A549 (cell line): Measurements from ENCODE around the gene CCR5. TPM values are rescaled to one million over a fixed set of nuclear protein-coding genes. Genes with fewer than 3 reads are reported as not detected.

Source experiments
- ATAC-seq, 2 experiments: fragments of 200-7000 bp in 1 of 2; fragments of >200 bp in 1 of 2; cut with Nextera tagmentation in 1 of 2; cut with Tn5 transposase in 1 of 2; 3 replicates each; pipeline versions ENCODE4 v1.8.0 to v1.9.1; 2018 to 2020; ENCODE audit warnings: mild to moderate bottlenecking in 1 of 2, moderate library complexity in 1 of 2
- CTCF ChIA-PET: fragments of 300-600 bp; sonication (Branson Sonifier 250); formaldehyde crosslinking; extraction: SDS; loops from one replicate; lab custom pipeline; 2021; ENCODE audit warnings: antibody characterized with exemption, inconsistent platforms; lab: Yijun Ruan, JAX
- POLR2A ChIA-PET: fragments of 350-600 bp; formaldehyde crosslinking; extraction: SDS; loops from one replicate; lab custom pipeline; 2021; ENCODE audit warnings: antibody characterized with exemption, inconsistent platforms; lab: Yijun Ruan, JAX
- DNase-seq, 2 experiments: peaks; one replicate each; pipeline versions ENCODE4 v3.0.0 to v3.0.0-alpha.2; 2011 to 2016; ENCODE audit warnings: low read depth in 1 of 2, low spot score in 1 of 2
- FAIRE-seq: peaks from 2 replicates; lab custom pipeline; 2011; peaks lifted over from hg19 to GRCh38; lab: Jason Lieb, UNC
- H3K27ac ChIP-seq, 2 experiments: fragments of >200 bp; sonication (Bioruptor Twin); formaldehyde crosslinking; 3 replicates each; pipeline ENCODE4 v1.5.1; 2016 to 2017
- H3K4me1 ChIP-seq: fragments of >200 bp; sonication (Bioruptor Twin); formaldehyde crosslinking; 3 replicates; pipeline ENCODE4 v1.6.1; 2016
- H3K4me2 ChIP-seq: fragments of >200 bp; sonication (Bioruptor Twin); formaldehyde crosslinking; 3 replicates; pipeline ENCODE4 v1.6.1; 2016
- H3K4me3 ChIP-seq: fragments of >200 bp; sonication (Bioruptor Twin); formaldehyde crosslinking; 3 replicates; pipeline ENCODE4 v1.5.1; 2016
- H3K9me3 ChIP-seq: fragments of >200 bp; sonication (Bioruptor Twin); formaldehyde crosslinking; 3 replicates; pipeline ENCODE4 v1.6.1; 2016
- ATOH8 ChIP-seq: fragments of 250-450 bp; sonication (Bioruptor Pico); IDR thresholded peaks from 2 replicates; pipeline ENCODE4 v1.5.0; 2020; ENCODE audit warnings: low read depth, mild to moderate bottlenecking, moderate library complexity
- BCL3 ChIP-seq: fragments of >200 bp; sonication (Bioruptor Twin); formaldehyde crosslinking; IDR thresholded peaks from 3 replicates; pipeline ENCODE4 v1.6.1; 2016
- BHLHE40 ChIP-seq: IDR thresholded peaks from 2 replicates; pipeline ENCODE4 v1.6.1; 2012; ENCODE audit warnings: low read depth, low read length, inconsistent platforms
- CBX2 ChIP-seq: fragments of 200-600 bp; sonication (generic); IDR thresholded peaks from 2 replicates; pipeline ENCODE4 v1.6.1; 2016; ENCODE audit warnings: low read depth, mild to moderate bottlenecking, borderline replicate concordance
- CEBPB ChIP-seq, 2 experiments: fragments of >200 bp in 1 of 2; sonication (Bioruptor Twin) in 1 of 2; formaldehyde crosslinking in 1 of 2; IDR thresholded peaks; 2 replicates each; pipeline ENCODE4 v1.6.1; 2012 to 2016
- CHD2 ChIP-seq: fragments of 150-350 bp; IDR thresholded peaks from 2 replicates; pipeline ENCODE4 v1.6.1; 2014; ENCODE audit warnings: low read length; ENCODE audit not compliant: partially characterized antibody
- E2F6 ChIP-seq: IDR thresholded peaks from 2 replicates; pipeline ENCODE4 v1.6.1; 2012; ENCODE audit warnings: low read depth, borderline replicate concordance
- EHF ChIP-seq: fragments of 250-450 bp; sonication (Bioruptor Pico); IDR thresholded peaks from 2 replicates; pipeline ENCODE4 v1.5.0; 2020; ENCODE audit warnings: mild to moderate bottlenecking
- EP300 ChIP-seq, 2 experiments: fragments of >200 bp; sonication (Bioruptor Twin); formaldehyde crosslinking; IDR thresholded peaks; 2 replicates in 1 of 2; 3 replicates in 1 of 2; pipeline ENCODE4 v1.6.1; 2016 to 2017
- FOSL2 ChIP-seq, 2 experiments: fragments of 450-650 bp in 1 of 2; fragments of >200 bp in 1 of 2; sonication (Bioruptor Twin) in 1 of 2; formaldehyde crosslinking; IDR thresholded peaks; 2 replicates each; pipeline versions ENCODE4 v1.5.0 to v1.6.1; 2016 to 2020; ENCODE audit warnings: mild to moderate bottlenecking in 1 of 2, moderate library complexity in 1 of 2
- HEYL ChIP-seq: fragments of 250-450 bp; sonication (Bioruptor Pico); IDR thresholded peaks from 2 replicates; pipeline ENCODE4 v1.8.0; 2021; ENCODE audit warnings: mild to moderate bottlenecking, moderate library complexity
- HMGXB4 ChIP-seq: fragments of 250-450 bp; sonication (Bioruptor Pico); IDR thresholded peaks from 2 replicates; pipeline ENCODE4 v1.5.0; 2021; ENCODE audit warnings: mild to moderate bottlenecking, moderate library complexity, borderline replicate concordance
- KDM5A ChIP-seq: fragments of 200-600 bp; sonication (generic); IDR thresholded peaks from 2 replicates; pipeline ENCODE4 v1.6.1; 2016; ENCODE audit warnings: antibody characterized with exemption, mild to moderate bottlenecking
- MAFK ChIP-seq: fragments of 450-650 bp; IDR thresholded peaks from 2 replicates; pipeline ENCODE4 v1.6.1; 2014; ENCODE audit not compliant: partially characterized antibody
- PBX3 ChIP-seq: IDR thresholded peaks from 2 replicates; pipeline ENCODE4 v1.6.1; 2012
- POLR2A ChIP-seq: IDR thresholded peaks from 2 replicates; pipeline ENCODE4 v1.6.1; 2012; ENCODE audit warnings: mild to moderate bottlenecking, low read length
- POLR2AphosphoS2 ChIP-seq: conservative IDR thresholded peaks from 2 replicates; pipeline ENCODE4 v1.6.1; 2012; ENCODE audit warnings: low read length, improper control_type of control experiment, inconsistent platforms
- RAD21 ChIP-seq, 2 experiments: fragments of >200 bp in 1 of 2; sonication (Bioruptor Twin) in 1 of 2; formaldehyde crosslinking in 1 of 2; IDR thresholded peaks in 1 of 2; conservative IDR thresholded peaks in 1 of 2; 2 replicates in 1 of 2; 3 replicates in 1 of 2; pipeline ENCODE4 v1.6.1; 2012 to 2018; ENCODE audit warnings: inconsistent platforms in 1 of 2
- RCOR1 ChIP-seq: fragments of 150-350 bp; IDR thresholded peaks from 2 replicates; pipeline ENCODE4 v1.6.1; 2014; ENCODE audit warnings: antibody characterized with exemption, low read length, low read depth
- SMC3 ChIP-seq: fragments of >200 bp; sonication (Bioruptor Twin); formaldehyde crosslinking; IDR thresholded peaks from 3 replicates; pipeline ENCODE4 v1.6.1; 2018; ENCODE audit warnings: inconsistent platforms
- SREBF2 ChIP-seq: fragments of 450-650 bp; IDR thresholded peaks from 2 replicates; pipeline ENCODE4 v1.6.1; 2014; ENCODE audit warnings: mild to moderate bottlenecking, moderate library complexity
- TFCP2L1 ChIP-seq: fragments of 250-450 bp; sonication (Bioruptor Pico); IDR thresholded peaks from 2 replicates; pipeline ENCODE4 v1.5.0; 2021; ENCODE audit warnings: mild to moderate bottlenecking
- ZFP36 ChIP-seq: fragments of 450-650 bp; IDR thresholded peaks from 2 replicates; pipeline ENCODE4 v1.6.1; 2014; ENCODE audit warnings: borderline replicate concordance; ENCODE audit not compliant: partially characterized antibody
- WGBS: methylation state at CpG from one replicate; pipeline ENCODE4 v1.1.6; 2017; ENCODE audit errors: missing lambda C conversion rate; 5-methylcytosine and 5-hydroxymethylcytosine counted together
- polyA plus RNA-seq, 4 experiments: library from polyadenylated mRNA; depleted of rRNA in 3 of 4; stranded (reverse); fragments of >200 nt; fragmentation: RNase III in 1 of 4; extraction: RNeasy Plus Mini Kit Qiagen cat#74134 plus additional on column Dnase treatment in 1 of 4; gene quantifications; 2 replicates in 3 of 4; 3 replicates in 1 of 4; pipeline ENCODE4 v1.2.3, GENCODE V29; 2011 to 2017

CCR5 gene
- polyA plus RNA-seq, 2 of the 4 experiments (the other 2 are of a cell fraction) = not detected

GRCh38 chr3:46417841-46418611 is 47.3 kb downstream of the CCR5 start:
- no peak for ATAC-seq
- DNase-seq = no peak
- POLR2A ChIA-PET = no interaction called here

GRCh38 chr3:46419816-46420215 is 49.1 kb downstream of the CCR5 start:
- TF ChIP-seq CHD2 (no peak), PBX3 (no peak), POLR2A (no peak), KDM5A (no peak), POLR2AphosphoS2 (no peak), RAD21 (conservative IDR thresholded peaks at IDR 0.05 in 1 of 2, IDR thresholded peaks at IDR 0.05 in 1 of 2) (no peak), EP300 (IDR thresholded peaks at IDR 0.05) (no peak), CBX2 (no peak), EHF (CRISPR knock-in tag) (no peak), FOSL2 (IDR thresholded peaks at IDR 0.05) (no peak), FOSL2 (CRISPR knock-in tag; IDR thresholded peaks at IDR 0.05) (no peak), HEYL (no peak), CEBPB (IDR thresholded peaks at IDR 0.05) (no peak), BHLHE40 (no peak), E2F6 (no peak), HMGXB4 (CRISPR knock-in tag) (no peak), MAFK (no peak), RCOR1 (no peak), SMC3 (no peak), ATOH8 (no peak)
- CTCF ChIA-PET = no interaction called here
- ATAC-seq = no peak

More at GRCh38 chr3:46417841-46418611, 47.3 kb downstream of the CCR5 start:
- TF ChIP-seq KDM5A = no peak
- TF ChIP-seq ZFP36 = no peak
- TF ChIP-seq SREBF2 = no peak
- TF ChIP-seq EHF (CRISPR knock-in tag) = no peak
- TF ChIP-seq BCL3 = no peak
- no peak for TF ChIP-seq TFCP2L1
- Histone ChIP-seq H3K9me3 (no peaks in the 10 kb centered on the region), H3K4me1 (no peaks in the 10 kb centered on the region), H3K4me2 (no peak overlapping the region), H3K27ac (no peak overlapping the region), H3K4me3 (no peak overlapping the region)
- no peak for FAIRE-seq
- CTCF ChIA-PET = interaction anchor here (0.7 to 0.8 kb wide), 2 partner anchors 9 kb away, joined by 3 read pairs; no protein-coding TSS in a partner anchor
- WGBS = 48% methylated on average over 8 of the region's 9 CpGs

More at GRCh38 chr3:46419816-46420215, 49.1 kb downstream of the CCR5 start:
- no peak overlapping the region for H3K4me2 ChIP-seq
- DNase-seq (no peak), FAIRE-seq (no peak)
- H3K9me3 ChIP-seq = no peaks in the 10 kb centered on the region
- POLR2A ChIA-PET = no interaction called here
- 68% methylated on average over 4 of the region's 4 CpGs for WGBS
- H3K27ac ChIP-seq = no peak overlapping the region
- no peaks in the 10 kb centered on the region for H3K4me1 ChIP-seq
- H3K4me3 ChIP-seq = no peak overlapping the region
